Liver (tissue), 3 donors: ENCODE measurements around the gene CAGE1.

ENCODE experiments used
- ATF3 ChIP-seq: IDR thresholded peaks from 2 replicates; pipeline ENCODE4 v1.6.1; 2016; ENCODE audit warnings: antibody characterized with exemption
- CTCF ChIP-seq: fragments of 150-350 bp; IDR thresholded peaks from 2 replicates; pipeline ENCODE4 v1.5.1; 2017; ENCODE audit warnings: improper control_type of control experiment, low read depth, low read length; ENCODE audit not compliant: missing input control
- EGR1 ChIP-seq, 2 donors: IDR thresholded peaks; 2 replicates each; pipeline ENCODE4 v1.6.1; 2016 to 2018; ENCODE audit warnings: antibody characterized with exemption in 2 of 2, low read depth in 2 of 2
- FOXA1 ChIP-seq: IDR thresholded peaks from 2 replicates; pipeline ENCODE4 v1.6.1; 2016; ENCODE audit warnings: antibody characterized with exemption
- GABPA ChIP-seq, 2 donors: IDR thresholded peaks in 1 of 2; conservative IDR thresholded peaks in 1 of 2; 2 replicates each; pipeline ENCODE4 v1.6.1; 2016; ENCODE audit warnings: antibody characterized with exemption in 2 of 2, mild to moderate bottlenecking in 1 of 2, moderate library complexity in 1 of 2
- HNF4G ChIP-seq: IDR thresholded peaks from 2 replicates; pipeline ENCODE4 v1.6.1; 2016; ENCODE audit warnings: antibody characterized with exemption
- JUND ChIP-seq, 2 donors: IDR thresholded peaks; 2 replicates each; pipeline ENCODE4 v1.6.1; 2016; ENCODE audit warnings: antibody characterized with exemption in 2 of 2
- MAX ChIP-seq: IDR thresholded peaks from 2 replicates; pipeline ENCODE4 v1.6.1; 2016; ENCODE audit warnings: antibody characterized with exemption
- RAD21 ChIP-seq, 2 donors: IDR thresholded peaks; 2 replicates each; pipeline ENCODE4 v1.6.1; 2016; ENCODE audit warnings: antibody characterized with exemption in 2 of 2, mild to moderate bottlenecking in 2 of 2
- YY1 ChIP-seq: IDR thresholded peaks from 2 replicates; pipeline ENCODE4 v1.6.1; 2016; ENCODE audit warnings: antibody characterized with exemption, mild to moderate bottlenecking
- donor health status: healthy.
- donor health status: healthy.

- TF ChIP-seq CTCF (no peak), HNF4G (no peak), FOXA1 (no peak), YY1 (no peak), MAX (no peak), RAD21 (IDR thresholded peaks at IDR 0.05) (no peak), GABPA (IDR thresholded peaks at IDR 0.05 in 1 of 2, conservative IDR thresholded peaks at IDR 0.05 in 1 of 2) (no peak), JUND (IDR thresholded peaks at IDR 0.05) (no peak), EGR1 (IDR thresholded peaks at IDR 0.05; ENCODE audit: low read depth in 2 of 2) (no peak), ATF3 (no peak)
Observed at GRCh38 chr6:7373739-7374138, 15.8 kb downstream of the CAGE1 start.
